Sigmoid colon (tissue), 4 donors: ENCODE results near the gene SYPL2.

Experiments used
- CTCF ChIP-seq, 4 experiments: fragments of 450-650 bp in 3 of 4; fragments of 200-600 bp in 1 of 4; IDR thresholded peaks; one replicate each; pipeline ENCODE4 v1.5.1; 2016 to 2019; ENCODE audit warnings: antibody characterized with exemption in 4 of 4, mild to moderate bottlenecking in 3 of 4, moderate library complexity in 2 of 4
- EP300 ChIP-seq, 4 donors: sonication (generic); formaldehyde crosslinking; IDR thresholded peaks; one replicate each; pipeline ENCODE4 v1.6.1; 2017; ENCODE audit warnings: antibody characterized with exemption in 4 of 4
- POLR2A ChIP-seq, 2 donors: fragments of 450-650 bp; IDR thresholded peaks; one replicate each; pipeline ENCODE4 v1.6.1; 2016; ENCODE audit warnings: antibody characterized with exemption in 2 of 2, mild to moderate bottlenecking in 2 of 2, moderate library complexity in 2 of 2
- POLR2AphosphoS5 ChIP-seq, 4 donors: sonication (generic); formaldehyde crosslinking; IDR thresholded peaks; one replicate each; pipeline ENCODE4 v1.6.1; 2017; ENCODE audit warnings: antibody characterized with exemption in 4 of 4

- TF ChIP-seq CTCF (IDR thresholded peaks at IDR 0.05) (no peak), POLR2A (IDR thresholded peaks at IDR 0.05) (no peak), POLR2AphosphoS5 (IDR thresholded peaks at IDR 0.05) (no peak), EP300 (IDR thresholded peaks at IDR 0.05) (no peak)
These were observed 31.3 kb downstream of the SYPL2 start for GRCh38 chr1:109497449-109498160.
